GM19452 (cell line): ENCODE results near the gene HECTD4.

Experiments
- ATAC-seq: cut with Tn5 transposase; IDR thresholded peaks from one replicate; pipeline ENCODE4 v1.9.1; 2021; ENCODE audit not compliant: unreplicated experiment

HECTD4 gene

DNA sequence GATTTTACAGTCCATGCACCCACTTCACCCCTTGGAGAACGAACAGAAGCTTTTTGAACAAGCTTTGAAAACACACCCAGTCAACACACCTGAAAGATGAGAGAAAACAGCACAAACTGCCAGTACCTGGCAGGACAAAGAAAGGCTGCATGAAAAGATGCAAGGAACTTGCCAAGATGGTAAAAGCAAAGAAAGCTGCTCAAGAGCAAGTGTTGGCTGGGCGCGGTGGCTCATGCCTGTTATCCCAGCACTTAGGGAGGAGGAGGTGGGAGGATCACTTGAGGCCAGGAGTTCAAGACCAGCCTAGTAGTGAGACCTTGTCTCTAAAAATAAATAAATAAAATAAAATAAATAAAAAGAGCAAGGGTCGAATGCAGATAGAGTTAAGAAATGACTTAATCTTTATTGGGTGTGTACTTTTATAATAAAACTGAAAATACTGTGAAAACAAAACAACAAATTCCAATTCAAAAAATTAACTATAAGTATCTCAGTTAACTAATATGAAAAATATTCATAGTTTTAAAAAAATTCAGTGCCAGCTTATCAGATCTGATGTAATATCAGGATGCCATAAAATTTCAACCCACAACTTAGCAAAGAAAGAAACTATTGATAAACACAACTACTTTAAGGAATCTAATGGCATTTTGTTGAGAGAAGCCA lies 59.2 kb downstream of the HECTD4 start:
- no peak for ATAC-seq

DNA sequence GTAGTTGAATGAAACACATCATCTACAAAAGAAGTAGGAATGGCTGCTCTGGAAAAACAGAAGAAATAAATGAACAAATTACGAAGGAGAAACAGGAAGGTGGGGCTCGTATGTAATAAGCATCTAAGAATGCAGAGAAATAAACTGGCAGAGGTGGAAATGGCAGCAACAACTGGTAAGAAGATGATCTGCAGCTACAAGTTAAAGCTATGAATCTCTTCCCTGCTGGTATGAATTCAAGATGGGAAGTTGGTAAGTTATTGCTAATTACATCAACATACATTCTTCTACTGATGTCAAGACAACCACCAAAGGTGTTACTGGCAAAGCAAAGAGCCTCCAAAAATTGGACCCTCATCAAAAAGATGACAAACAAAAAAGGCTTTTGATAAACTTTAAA lies 59.8 kb downstream of the HECTD4 start:
- ATAC-seq = no peak

- no peak for ATAC-seq
Observed at GRCh38 chr12:112321245-112321644, 61.0 kb downstream of the HECTD4 start.

- no peak for ATAC-seq
Observed at GRCh38 chr12:112319395-112319794, 62.8 kb downstream of the HECTD4 start.

DNA sequence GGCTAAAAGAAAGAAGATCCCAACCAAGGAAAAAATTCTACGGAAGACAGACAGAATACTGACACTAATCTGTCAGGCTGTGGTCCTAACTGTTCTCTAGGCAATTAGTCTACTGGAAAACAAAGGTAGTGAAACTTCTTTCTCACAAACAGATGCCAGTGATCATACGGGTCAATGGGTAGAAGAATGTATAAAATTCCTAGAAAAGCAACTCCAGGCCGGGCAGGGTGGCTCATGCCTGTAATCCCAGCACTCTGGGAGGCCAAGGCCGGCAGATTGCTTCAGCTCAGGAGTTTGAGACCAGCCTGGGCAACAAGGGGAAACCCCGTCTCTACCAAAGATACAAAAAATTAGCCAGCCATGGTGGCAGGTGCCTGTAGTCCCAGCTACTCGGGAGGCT lies 64.8 kb downstream of the HECTD4 start:
- no peak for ATAC-seq

GRCh38 chr12:112314981-112315380 lies 67.2 kb downstream of the HECTD4 start:
- no peak for ATAC-seq

GRCh38 chr12:112309797-112310196 lies 72.4 kb downstream of the HECTD4 start:
- ATAC-seq = no peak

DNA sequence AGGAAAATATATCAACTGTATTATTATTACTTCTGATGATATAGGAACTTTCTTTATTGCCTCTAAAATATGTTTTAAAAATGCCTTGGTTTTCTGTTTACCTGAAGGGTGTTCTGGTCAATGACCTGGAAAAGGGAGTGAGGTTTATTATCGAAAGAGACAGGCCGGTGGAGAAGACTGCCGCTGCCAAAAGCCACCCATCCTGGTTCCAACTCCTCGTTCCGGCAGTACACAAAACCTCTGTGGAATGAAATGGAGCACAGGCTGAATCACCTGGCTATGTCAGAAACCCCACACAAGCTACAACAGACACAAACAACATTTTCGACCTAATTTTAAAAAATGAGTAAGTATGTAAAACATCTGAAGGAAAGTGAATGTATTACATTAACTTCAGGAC lies 73.6 kb downstream of the HECTD4 start:
- no peak for ATAC-seq

DNA sequence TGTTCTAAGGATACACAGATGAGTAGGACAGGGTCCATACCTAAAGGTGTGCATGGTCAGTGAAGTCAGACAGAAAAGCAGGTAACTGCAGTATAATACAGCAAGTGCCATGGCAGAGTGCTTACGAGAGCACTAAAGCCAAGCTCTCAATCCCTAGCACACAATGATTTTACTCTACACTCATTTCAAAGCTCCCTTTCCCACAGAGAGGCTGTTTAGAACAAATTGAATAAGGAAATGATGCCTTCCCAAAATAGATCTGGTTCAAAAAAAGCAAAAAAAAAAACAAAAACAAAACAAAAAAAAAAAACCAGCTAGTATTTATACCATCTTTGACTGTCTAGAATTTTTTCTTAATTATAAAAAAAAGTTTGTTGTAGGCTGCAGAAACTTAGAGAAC lies 74.1 kb downstream of the HECTD4 start:
- ATAC-seq = no peak

- ATAC-seq = no peak
Observed at GRCh38 chr12:112307317-112308011, 74.8 kb downstream of the HECTD4 start.

DNA sequence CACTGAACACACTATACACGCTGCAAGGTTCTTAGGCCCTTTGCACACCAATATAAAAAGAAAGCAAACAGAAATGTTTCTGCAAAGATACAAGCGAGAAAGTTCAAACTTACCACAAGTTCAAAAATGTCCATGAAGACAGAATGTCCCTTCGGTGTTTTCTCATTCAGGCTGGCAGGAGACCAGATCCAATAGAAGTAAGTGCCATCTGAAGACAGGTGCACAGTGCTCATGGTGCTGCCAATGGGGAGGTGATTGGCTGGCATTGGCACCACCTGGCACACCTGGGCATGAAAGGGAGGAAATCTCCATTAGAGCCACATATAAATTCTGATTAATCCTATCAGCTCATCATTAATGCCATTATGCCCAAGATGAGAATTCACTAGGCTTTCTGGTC lies 76.3 kb downstream of the HECTD4 start:
- no peak for ATAC-seq

DNA sequence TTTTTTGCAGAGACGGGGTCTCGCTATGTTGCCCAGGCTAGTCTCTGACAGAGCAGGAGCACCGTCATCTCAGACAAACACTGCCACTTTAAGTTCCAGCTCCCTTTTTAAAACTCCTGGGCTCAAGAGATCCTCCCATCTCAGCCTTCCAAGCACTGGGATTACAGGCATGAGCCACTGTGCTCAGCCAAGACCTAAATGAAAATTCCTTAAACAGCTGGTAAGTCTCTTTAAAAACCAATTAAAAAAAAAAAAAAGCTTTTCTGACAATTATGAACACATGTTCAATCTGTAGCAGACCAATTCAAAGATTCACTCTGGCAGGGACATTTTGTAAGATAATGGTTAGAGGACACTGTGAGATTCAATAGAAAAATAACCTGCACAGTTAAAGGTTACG lies 77.8 kb downstream of the HECTD4 start:
- no peak for ATAC-seq

- no peak for ATAC-seq
Observed at GRCh38 chr12:112303799-112304198, 78.4 kb downstream of the HECTD4 start.

GRCh38 chr12:112303004-112303403 lies 79.2 kb downstream of the HECTD4 start:
- ATAC-seq = peak; percentile 99

DNA sequence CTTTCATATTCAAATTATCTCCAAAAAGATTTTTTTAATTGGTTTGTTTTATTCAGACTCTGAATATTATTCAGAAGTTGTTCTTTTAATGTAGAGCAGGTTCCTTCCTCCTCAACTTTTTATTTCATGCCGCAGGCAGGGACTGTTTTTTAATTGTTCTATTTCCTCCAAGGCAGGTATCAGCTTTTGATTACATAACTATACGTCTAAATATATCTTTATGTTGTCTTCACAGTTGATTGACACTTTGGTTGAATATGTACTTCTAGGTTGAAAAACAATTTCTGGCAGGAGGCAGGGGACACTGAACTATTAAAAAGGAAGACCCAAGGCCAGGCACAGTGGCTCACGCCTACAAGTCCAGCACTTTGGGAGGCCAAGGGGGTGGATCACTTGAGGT lies 82.5 kb downstream of the HECTD4 start:
- ATAC-seq = no peak

GRCh38 chr12:112297188-112297587 lies 85.0 kb downstream of the HECTD4 start:
- ATAC-seq = no peak

DNA sequence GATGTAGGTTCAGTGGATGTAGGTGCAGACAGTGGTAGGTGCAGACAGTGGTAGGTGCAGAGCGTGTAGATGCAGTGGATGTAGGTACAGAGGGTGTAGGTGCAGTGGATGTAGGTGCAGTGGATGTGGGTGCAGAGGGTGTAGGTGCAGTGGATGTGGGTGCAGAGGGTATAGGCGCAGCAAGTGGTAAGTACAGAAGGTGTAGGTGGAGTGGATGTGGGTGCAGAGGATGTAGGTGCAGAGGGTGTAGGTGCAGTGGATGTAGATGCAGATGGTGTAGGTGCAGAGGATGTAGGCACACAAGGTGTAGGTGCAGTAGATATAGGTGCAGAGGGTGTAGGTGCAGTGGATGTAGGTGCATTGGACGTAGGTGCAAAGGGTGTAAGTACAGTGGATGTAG lies 86.0 kb downstream of the HECTD4 start:
- no peak for ATAC-seq

DNA sequence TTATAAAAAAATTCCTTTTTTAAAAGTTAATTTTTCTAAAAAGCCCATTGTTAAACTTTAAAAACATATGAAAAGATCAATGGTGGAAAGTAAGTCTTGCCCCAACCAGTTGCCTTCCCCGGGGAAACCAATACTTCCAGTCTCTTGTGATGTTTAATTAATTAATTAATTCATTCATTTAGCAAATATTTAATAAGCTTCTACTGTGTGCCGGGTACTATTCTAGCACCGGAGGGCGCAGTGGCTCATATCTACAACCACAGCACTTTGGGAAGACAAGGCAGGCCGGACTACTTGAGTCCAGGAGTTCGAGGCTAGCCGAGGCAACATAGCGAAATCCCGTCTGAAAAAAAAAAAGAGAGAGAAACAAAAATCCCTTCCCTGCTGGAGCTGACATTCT lies 87.4 kb downstream of the HECTD4 start:
- no peak for ATAC-seq

DNA sequence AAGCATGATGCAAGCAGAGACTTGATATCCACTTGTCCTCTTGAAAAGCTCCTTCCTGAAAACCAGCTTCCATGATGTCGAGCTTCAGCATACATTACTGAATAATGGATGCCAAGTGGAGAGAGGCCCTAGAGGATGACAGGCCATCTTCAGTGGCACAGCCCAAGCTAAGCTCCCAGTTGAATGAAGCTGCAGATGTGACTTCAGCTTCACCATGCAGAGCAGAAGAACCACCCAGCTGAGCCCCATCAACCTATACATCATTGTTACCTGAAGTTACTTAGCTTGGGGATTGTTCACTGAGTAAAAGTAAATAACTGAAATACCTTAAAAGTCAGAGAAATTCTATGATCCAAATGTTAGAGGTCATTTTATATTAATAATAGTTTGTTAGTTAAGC lies 93.6 kb downstream of the HECTD4 start:
- ATAC-seq = no peak

DNA sequence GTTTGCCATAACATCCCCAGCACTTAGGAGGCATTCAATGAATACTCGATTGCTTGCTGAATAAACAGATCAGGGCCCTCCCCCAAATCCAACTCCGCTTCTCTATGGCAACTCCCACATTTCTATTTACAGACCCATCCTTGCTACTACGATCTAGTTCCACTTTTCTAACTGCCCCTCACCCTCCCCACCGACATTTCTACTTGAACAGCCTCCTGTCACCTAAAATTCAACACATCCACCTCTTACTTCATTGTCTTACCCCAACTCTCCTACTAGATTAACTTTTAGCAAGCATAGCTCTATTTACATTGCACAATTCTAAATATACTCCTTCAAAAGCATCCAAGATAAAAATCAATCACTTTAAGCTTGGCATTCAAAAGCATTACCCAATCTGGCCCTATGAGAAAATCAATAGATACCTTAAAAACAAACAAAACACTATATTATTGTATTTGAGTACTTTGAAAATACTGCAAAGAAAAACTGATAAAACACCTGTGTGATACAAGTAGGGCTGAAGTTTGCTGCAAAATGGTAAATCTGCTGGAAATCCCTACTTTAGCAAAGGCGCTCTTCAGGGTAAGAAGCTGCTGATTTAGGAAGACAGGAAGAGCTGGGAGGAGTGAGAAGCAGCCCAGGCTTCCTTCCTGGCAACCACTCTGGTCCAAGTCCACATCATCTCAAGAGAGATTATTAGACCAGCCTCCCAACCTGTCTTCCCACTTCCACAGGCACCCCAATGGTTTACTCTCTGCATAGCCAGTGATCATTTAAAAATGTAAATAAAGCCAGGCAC lies 96.4 kb downstream of the HECTD4 start:
- no peak for ATAC-seq

DNA sequence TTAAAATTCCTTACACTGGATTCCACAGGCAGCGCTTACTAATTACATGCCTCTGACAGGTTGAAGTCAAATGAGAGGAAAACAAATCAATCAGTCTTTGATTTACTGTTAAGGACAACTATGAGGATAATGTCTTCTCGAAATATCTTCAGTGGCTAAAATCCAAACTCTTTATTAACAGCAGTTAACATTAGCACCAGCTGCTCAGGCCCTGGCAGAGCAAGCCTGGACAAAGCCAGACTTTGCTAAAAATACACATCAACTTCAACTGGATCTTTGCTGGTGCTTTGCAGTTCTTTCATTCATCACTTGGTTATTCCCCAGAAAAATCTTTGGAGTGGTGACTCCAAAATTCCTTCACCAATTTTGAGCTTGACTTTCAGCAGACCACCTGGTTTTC lies 98.7 kb downstream of the HECTD4 start:
- no peak for ATAC-seq

GRCh38 chr12:112282920-112283319 lies 99.3 kb downstream of the HECTD4 start:
- no peak for ATAC-seq
